Anterior cingulate cortex (tissue), 58 donors: ENCODE measurements around the gene RHBDL3.
A peak's percentile ranks its signal among the peaks of the same experiment; 100 is the strongest.
"Not testable (repeated sequence)": the region's sequence is repeated elsewhere in the genome, so short reads cannot be mapped to it uniquely, and the experiment has no call there.

Experiments used
- DNase-seq, 58 donors: peaks; one replicate each; lab custom pipeline; 2025; lab: John Stamatoyannopoulos, UW

Gene RHBDL3

GRCh38 chr17:32319548-32319905 lies 53.9 kb downstream of the RHBDL3 start:
- peak in 50 of 58 donors; percentile 2 to 75 (median 44) for DNase-seq

GRCh38 chr17:32320080-32320479 lies 54.4 kb downstream of the RHBDL3 start:
- DNase-seq, result not testable (repeated sequence)

- DNase-seq, result no peak
Measured at GRCh38 chr17:32320847-32321246, 55.2 kb downstream of the RHBDL3 start.

- DNase-seq, result no peak
Measured at GRCh38 chr17:32323046-32323445, 57.4 kb downstream of the RHBDL3 start.

- DNase-seq, result peak in 36 of 58 donors; percentile 3 to 81 (median 34)
Measured at GRCh38 chr17:32323811-32324491, 58.3 kb downstream of the RHBDL3 start.

GRCh38 chr17:32327911-32328310 lies 62.3 kb downstream of the RHBDL3 start:
- no peak for DNase-seq

GRCh38 chr17:32330147-32330546 lies 64.5 kb downstream of the RHBDL3 start:
- no peak for DNase-seq

GRCh38 chr17:32331243-32332040 lies 65.8 kb downstream of the RHBDL3 start:
- no peak for DNase-seq

GRCh38 chr17:32333187-32333586 lies 67.6 kb downstream of the RHBDL3 start:
- no peak for DNase-seq

GRCh38 chr17:32335046-32335445 lies 69.4 kb downstream of the RHBDL3 start:
- DNase-seq, result no peak

- no peak for DNase-seq
Measured at GRCh38 chr17:32335687-32336086, 70.1 kb downstream of the RHBDL3 start.

GRCh38 chr17:32341141-32341856 lies 75.7 kb downstream of the RHBDL3 start:
- peak in 25 of 58 donors; percentile 7 to 72 (median 29) for DNase-seq

- peak in 56 of 58 donors; percentile 18 to 88 (median 66) for DNase-seq
Measured at GRCh38 chr17:32341857-32342602, 76.4 kb downstream of the RHBDL3 start, which contains the start of gene C17orf75. Gene C17orf75 (minus strand): TSS chr17:32342173. CDS start chr17:32342139, 34 bp downstream.

- DNase-seq, result no peak
Measured at GRCh38 chr17:32342603-32343325, 77.1 kb downstream of the RHBDL3 start.

GRCh38 chr17:32345951-32346600 lies 80.4 kb downstream of the RHBDL3 start:
- DNase-seq, result no peak

- DNase-seq, result no peak
Measured at GRCh38 chr17:32348483-32348800, 82.8 kb downstream of the RHBDL3 start.

GRCh38 chr17:32349503-32349853 lies 83.8 kb downstream of the RHBDL3 start:
- peak in 10 of 58 donors; percentile 3 to 39 (median 20) for DNase-seq

GRCh38 chr17:32349854-32350665 lies 84.4 kb downstream of the RHBDL3 start, which contains the start of gene ZNF207:
Gene ZNF207 (plus strand): TSS chr17:32350157. CDS start chr17:32350286, 129 bp downstream.
- peak; percentile 53 to 95 (median 90) for DNase-seq
